Measurements from ENCODE around the gene ASB18. TPM values are rescaled to one million over a fixed set of nuclear protein-coding genes. Genes with fewer than 3 reads are reported as not detected.

The ASB18 gene
- total and polyA plus RNA-seq, 4 donors: not detected

DNA sequence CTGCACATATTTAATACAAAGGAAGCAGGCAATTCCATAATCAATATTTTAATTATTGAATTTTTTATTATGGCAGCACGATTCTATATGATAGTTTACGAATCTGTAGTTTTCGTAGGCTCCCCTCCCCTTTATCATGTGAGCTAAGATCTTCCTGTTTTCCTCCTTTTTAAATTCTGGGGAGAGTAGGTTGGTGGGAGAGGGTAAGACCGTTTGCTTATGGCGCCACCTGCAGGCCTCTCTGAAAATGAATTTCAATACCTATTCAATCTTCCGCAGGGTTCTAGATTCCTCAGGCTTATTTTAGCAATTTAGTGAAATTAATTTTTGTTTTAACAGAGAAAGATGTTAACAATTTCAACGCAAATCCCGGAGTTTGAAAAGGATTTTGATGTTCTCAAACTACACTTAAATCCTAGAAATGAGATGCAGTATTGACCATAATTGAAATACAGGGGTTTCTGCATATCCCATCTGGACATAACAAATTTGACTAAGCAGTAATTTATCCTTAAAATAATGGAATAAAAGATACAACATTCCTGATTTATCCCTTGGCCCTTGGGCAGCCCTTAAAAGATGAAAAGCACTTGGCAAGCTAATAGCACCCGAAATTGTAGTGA lies 83.3 kb downstream of the ASB18 start:
- 16% methylated on average over 9 of the region's 9 CpGs for WGBS
- no peak overlapping the region for H3K9ac ChIP-seq (ENCODE audit: low read depth in 1 of 2, low read length in 2 of 2)
- H3K27me3 ChIP-seq (ENCODE audit: control insufficient read depth in 4 of 4, insufficient read depth in 4 of 4, low read length in 3 of 4): peaks cover 0 to 24% (median 16%) of the 10 kb centered on the region in 4 donors
- TF ChIP-seq, protein P1, sequence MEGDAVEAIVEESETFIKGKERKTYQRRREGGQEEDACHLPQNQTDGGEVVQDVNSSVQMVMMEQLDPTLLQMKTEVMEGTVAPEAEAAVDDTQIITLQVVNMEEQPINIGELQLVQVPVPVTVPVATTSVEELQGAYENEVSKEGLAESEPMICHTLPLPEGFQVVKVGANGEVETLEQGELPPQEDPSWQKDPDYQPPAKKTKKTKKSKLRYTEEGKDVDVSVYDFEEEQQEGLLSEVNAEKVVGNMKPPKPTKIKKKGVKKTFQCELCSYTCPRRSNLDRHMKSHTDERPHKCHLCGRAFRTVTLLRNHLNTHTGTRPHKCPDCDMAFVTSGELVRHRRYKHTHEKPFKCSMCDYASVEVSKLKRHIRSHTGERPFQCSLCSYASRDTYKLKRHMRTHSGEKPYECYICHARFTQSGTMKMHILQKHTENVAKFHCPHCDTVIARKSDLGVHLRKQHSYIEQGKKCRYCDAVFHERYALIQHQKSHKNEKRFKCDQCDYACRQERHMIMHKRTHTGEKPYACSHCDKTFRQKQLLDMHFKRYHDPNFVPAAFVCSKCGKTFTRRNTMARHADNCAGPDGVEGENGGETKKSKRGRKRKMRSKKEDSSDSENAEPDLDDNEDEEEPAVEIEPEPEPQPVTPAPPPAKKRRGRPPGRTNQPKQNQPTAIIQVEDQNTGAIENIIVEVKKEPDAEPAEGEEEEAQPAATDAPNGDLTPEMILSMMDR (IDR thresholded peaks at IDR 0.05; ENCODE audit: low read depth, low read length, missing input control): peak; percentile 57
- TF ChIP-seq FOXA2 (IDR thresholded peaks at IDR 0.05) (no peak), NR2F2 (IDR thresholded peaks at IDR 0.05) (no peak), GABPA (IDR thresholded peaks at IDR 0.05 in 1 of 2, conservative IDR thresholded peaks at IDR 0.05 in 1 of 2) (no peak), RAD21 (IDR thresholded peaks at IDR 0.05) (peak; percentile 80 to 85), FOXA1 (IDR thresholded peaks at IDR 0.05) (no peak), RXRA (IDR thresholded peaks at IDR 0.05) (no peak), HNF4A (conservative IDR thresholded peaks at IDR 0.05) (no peak), JUND (IDR thresholded peaks at IDR 0.05) (no peak)
- TF ChIP-seq, protein P2, sequence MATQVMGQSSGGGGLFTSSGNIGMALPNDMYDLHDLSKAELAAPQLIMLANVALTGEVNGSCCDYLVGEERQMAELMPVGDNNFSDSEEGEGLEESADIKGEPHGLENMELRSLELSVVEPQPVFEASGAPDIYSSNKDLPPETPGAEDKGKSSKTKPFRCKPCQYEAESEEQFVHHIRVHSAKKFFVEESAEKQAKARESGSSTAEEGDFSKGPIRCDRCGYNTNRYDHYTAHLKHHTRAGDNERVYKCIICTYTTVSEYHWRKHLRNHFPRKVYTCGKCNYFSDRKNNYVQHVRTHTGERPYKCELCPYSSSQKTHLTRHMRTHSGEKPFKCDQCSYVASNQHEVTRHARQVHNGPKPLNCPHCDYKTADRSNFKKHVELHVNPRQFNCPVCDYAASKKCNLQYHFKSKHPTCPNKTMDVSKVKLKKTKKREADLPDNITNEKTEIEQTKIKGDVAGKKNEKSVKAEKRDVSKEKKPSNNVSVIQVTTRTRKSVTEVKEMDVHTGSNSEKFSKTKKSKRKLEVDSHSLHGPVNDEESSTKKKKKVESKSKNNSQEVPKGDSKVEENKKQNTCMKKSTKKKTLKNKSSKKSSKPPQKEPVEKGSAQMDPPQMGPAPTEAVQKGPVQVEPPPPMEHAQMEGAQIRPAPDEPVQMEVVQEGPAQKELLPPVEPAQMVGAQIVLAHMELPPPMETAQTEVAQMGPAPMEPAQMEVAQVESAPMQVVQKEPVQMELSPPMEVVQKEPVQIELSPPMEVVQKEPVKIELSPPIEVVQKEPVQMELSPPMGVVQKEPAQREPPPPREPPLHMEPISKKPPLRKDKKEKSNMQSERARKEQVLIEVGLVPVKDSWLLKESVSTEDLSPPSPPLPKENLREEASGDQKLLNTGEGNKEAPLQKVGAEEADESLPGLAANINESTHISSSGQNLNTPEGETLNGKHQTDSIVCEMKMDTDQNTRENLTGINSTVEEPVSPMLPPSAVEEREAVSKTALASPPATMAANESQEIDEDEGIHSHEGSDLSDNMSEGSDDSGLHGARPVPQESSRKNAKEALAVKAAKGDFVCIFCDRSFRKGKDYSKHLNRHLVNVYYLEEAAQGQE (IDR thresholded peaks at IDR 0.05): no peak
- TF ChIP-seq, protein P3, sequence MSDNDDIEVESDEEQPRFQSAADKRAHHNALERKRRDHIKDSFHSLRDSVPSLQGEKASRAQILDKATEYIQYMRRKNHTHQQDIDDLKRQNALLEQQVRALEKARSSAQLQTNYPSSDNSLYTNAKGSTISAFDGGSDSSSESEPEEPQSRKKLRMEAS (IDR thresholded peaks at IDR 0.05): no peak
- H3K9me3 ChIP-seq (ENCODE audit: control insufficient read depth in 4 of 4, low read length in 3 of 4): no peaks in the 10 kb centered on the region
- no peak overlapping the region for H3K27ac ChIP-seq (ENCODE audit: low read depth in 1 of 2, low read length in 2 of 2)
- H3K36me3 ChIP-seq (ENCODE audit: control insufficient read depth in 4 of 4, insufficient read depth in 3 of 4, low read depth in 1 of 4, low read length in 3 of 4): no peaks in the 10 kb centered on the region
- H3K4me3 ChIP-seq (ENCODE audit: low read depth in 1 of 3, low read length in 3 of 3): no peak overlapping the region
- DNase-seq (ENCODE audit: low spot score): peak; percentile 62
- peaks cover 4 to 15% (median 12%) of the 10 kb centered on the region in 4 donors for H3K4me1 ChIP-seq (ENCODE audit: control insufficient read depth in 4 of 4, insufficient read depth in 4 of 4, low read length in 3 of 4)

DNA sequence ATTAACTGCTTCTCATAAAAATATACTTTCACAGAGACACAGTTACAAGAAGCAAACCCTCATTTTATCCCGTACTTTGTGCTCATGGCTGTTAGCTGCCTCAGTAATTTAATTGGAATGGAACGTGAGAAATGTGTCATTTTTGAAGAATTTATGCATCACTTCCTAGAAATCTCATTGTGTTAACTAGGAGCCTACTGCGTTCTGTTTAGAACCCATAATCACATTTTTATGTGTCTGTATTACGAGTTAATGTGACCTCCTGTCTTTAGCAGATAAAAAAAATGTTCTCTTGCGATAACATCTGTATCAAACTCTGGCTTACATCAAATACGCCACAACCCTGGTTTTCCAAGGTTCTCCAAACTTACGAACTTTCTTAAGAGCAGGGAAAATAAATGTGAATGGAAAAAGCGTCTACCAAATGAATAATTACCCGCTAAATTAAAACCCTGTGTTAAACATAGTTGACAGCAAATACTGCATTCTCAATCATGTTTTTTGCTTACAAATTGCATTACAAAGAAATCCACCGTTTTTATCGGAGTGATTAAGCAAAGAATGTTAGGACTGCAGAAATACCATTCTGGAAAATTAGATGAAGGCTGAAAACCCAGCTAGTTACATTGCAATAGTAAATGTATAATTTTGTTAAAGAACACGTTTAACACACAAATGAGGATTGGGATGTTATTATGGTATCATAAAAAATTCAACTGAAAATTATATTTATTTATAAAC lies 84.0 kb downstream of the ASB18 start:
- H3K4me3 ChIP-seq (ENCODE audit: low read depth in 1 of 3, low read length in 3 of 3): no peak overlapping the region
- peaks cover 4 to 15% (median 12%) of the 10 kb centered on the region in 4 donors for H3K4me1 ChIP-seq (ENCODE audit: control insufficient read depth in 4 of 4, insufficient read depth in 4 of 4, low read length in 3 of 4)
- TF ChIP-seq FOXA1 (IDR thresholded peaks at IDR 0.05) (no peak), GABPA (IDR thresholded peaks at IDR 0.05 in 1 of 2, conservative IDR thresholded peaks at IDR 0.05 in 1 of 2) (no peak), JUND (IDR thresholded peaks at IDR 0.05) (no peak), RAD21 (IDR thresholded peaks at IDR 0.05) (no peak), EGR1 (IDR thresholded peaks at IDR 0.05; ENCODE audit: low read depth in 2 of 2) (no peak), SP1 (IDR thresholded peaks at IDR 0.05) (no peak), YY1 (IDR thresholded peaks at IDR 0.05) (no peak), HNF4A (conservative IDR thresholded peaks at IDR 0.05) (no peak), RXRA (IDR thresholded peaks at IDR 0.05) (no peak), FOXA2 (IDR thresholded peaks at IDR 0.05) (no peak), HNF4G (IDR thresholded peaks at IDR 0.05) (no peak)
- TF ChIP-seq, protein P3 (IDR thresholded peaks at IDR 0.05): no peak
- DNase-seq (ENCODE audit: low spot score): no peak
- WGBS: 24% methylated on average over 12 of the region's 12 CpGs
- no peak overlapping the region for H3K27ac ChIP-seq (ENCODE audit: low read depth in 1 of 2, low read length in 2 of 2)
- H3K9ac ChIP-seq (ENCODE audit: low read depth in 1 of 2, low read length in 2 of 2): no peak overlapping the region
- H3K27me3 ChIP-seq (ENCODE audit: control insufficient read depth in 4 of 4, insufficient read depth in 4 of 4, low read length in 3 of 4): peaks cover 0 to 26% (median 18%) of the 10 kb centered on the region in 4 donors
- H3K36me3 ChIP-seq (ENCODE audit: control insufficient read depth in 4 of 4, insufficient read depth in 3 of 4, low read depth in 1 of 4, low read length in 3 of 4): no peaks in the 10 kb centered on the region
- H3K9me3 ChIP-seq (ENCODE audit: control insufficient read depth in 4 of 4, low read length in 3 of 4): no peaks in the 10 kb centered on the region
